Measurements from ENCODE around the gene MGAT4A. TPM values are rescaled to one million over a fixed set of nuclear protein-coding genes. Genes with fewer than 3 reads are reported as not detected.
A peak's percentile ranks its signal among the peaks of the same experiment; 100 is the strongest.

Gene MGAT4A
- total and polyA plus RNA-seq, 2 of the 13 experiments (the other 11 are each of a cell fraction or from before 2014, with no cell fraction given): 47.2 to 90.9 TPM

GRCh38 chr2:98702127-98702802 lies 28.7 kb downstream of the MGAT4A start (continued):
- TF ChIP-seq ZNF383 (CRISPR knock-in tag; IDR thresholded peaks at IDR 0.05; ENCODE audit: borderline replicate concordance): no peak
- peak; percentile 93 for TF ChIP-seq GATAD2A (CRISPR knock-in tag; IDR thresholded peaks at IDR 0.05)
- no peak for TF ChIP-seq HDAC6 (IDR thresholded peaks at IDR 0.05; ENCODE audit: low read depth, low read length)
- peak; percentile 25 for TF ChIP-seq GABPB1 (CRISPR knock-in tag; IDR thresholded peaks at IDR 0.05)
- 0 out of 2 replicates have a peak, but pooled peaks have one; percentile 68 for TF ChIP-seq ZSCAN29 (CRISPR knock-in tag; conservative IDR thresholded peaks at IDR 0.05)
- no peak for TF ChIP-seq ZNF841 (CRISPR knock-in tag; IDR thresholded peaks at IDR 0.05; ENCODE audit: borderline replicate concordance)
- peak; percentile 72 for TF ChIP-seq GMEB1 (CRISPR knock-in tag; IDR thresholded peaks at IDR 0.05; ENCODE audit: borderline replicate concordance)
- peak; percentile 75; the same call in 1 of the 2 replicates for TF ChIP-seq ZNF749 (CRISPR knock-in tag; IDR thresholded peaks at IDR 0.05; ENCODE audit: borderline replicate concordance)
- peak; percentile 90 for TF ChIP-seq XRCC5 (optimal IDR thresholded peaks at IDR 0.05; ENCODE audit: low read length)
- TF ChIP-seq BRF2 (CRISPR knock-in tag; IDR thresholded peaks at IDR 0.05): no peak; the same call in 1 of the 2 replicates
- TF ChIP-seq ZUFSP (CRISPR knock-in tag; IDR thresholded peaks at IDR 0.05; ENCODE audit: borderline replicate concordance): no peak
- TF ChIP-seq, protein P1, sequence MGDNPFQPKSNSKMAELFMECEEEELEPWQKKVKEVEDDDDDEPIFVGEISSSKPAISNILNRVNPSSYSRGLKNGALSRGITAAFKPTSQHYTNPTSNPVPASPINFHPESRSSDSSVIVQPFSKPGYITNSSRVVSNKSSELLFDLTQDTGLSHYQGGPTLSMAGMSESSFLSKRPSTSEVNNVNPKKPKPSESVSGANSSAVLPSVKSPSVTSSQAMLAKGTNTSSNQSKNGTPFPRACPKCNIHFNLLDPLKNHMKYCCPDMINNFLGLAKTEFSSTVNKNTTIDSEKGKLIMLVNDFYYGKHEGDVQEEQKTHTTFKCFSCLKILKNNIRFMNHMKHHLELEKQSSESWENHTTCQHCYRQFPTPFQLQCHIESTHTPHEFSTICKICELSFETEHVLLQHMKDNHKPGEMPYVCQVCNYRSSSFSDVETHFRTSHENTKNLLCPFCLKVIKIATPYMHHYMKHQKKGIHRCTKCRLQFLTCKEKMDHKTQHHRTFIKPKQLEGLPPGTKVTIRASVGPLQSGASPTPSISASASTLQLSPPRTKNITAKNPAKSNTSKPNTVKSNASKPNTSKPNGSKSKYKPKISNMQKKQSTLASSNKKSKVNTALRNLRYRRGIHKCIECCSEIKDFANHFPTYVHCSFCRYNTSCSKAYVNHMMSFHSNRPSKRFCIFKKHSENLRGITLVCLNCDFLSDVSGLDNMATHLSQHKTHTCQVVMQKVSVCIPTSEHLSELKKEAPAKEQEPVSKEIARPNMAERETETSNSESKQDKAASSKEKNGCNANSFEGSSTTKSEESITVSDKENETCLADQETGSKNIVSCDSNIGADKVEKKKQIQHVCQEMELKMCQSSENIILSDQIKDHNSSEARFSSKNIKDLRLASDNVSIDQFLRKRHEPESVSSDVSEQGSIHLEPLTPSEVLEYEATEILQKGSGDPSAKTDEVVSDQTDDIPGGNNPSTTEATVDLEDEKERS (CRISPR knock-in tag; IDR thresholded peaks at IDR 0.05): peak; percentile 98
- no peak; the same call in 1 of the 2 replicates for TF ChIP-seq E2F2 (CRISPR knock-in tag; IDR thresholded peaks at IDR 0.05; ENCODE audit: borderline replicate concordance)
- peak; percentile 75; the same call in 1 of the 2 replicates for TF ChIP-seq EED (CRISPR knock-in tag; IDR thresholded peaks at IDR 0.05)
- no peak for TF ChIP-seq TRIM22 (IDR thresholded peaks at IDR 0.05)
- TF ChIP-seq NAIF1 (CRISPR knock-in tag; IDR thresholded peaks at IDR 0.05; ENCODE audit: borderline replicate concordance): peak; percentile 77; the same call in 1 of the 2 replicates
- no peak; the same call in 1 of the 2 replicates for TF ChIP-seq SALL2 (CRISPR knock-in tag; IDR thresholded peaks at IDR 0.05)
- no peak for TF ChIP-seq REL (CRISPR knock-in tag; conservative IDR thresholded peaks at IDR 0.05)
